SK-N-SH treated with all-trans-retinoic acid at 6 μM for 48 hours (cell line): ENCODE results near the gene TUBB1.

Experiments
- ATAC-seq: fragments of 200-7000 bp; cut with Tn5 transposase; 3 replicates; pipeline ENCODE4 v1.9.1; 2020; ENCODE audit warnings: mild to moderate bottlenecking, moderate library complexity
- BACH2 ChIP-seq: fragments of 250-450 bp; sonication (Bioruptor Pico); IDR thresholded peaks from 2 replicates; pipeline ENCODE4 v1.9.0; 2021; ENCODE audit warnings: mild to moderate bottlenecking, borderline replicate concordance
- CREB5 ChIP-seq: fragments of 250-450 bp; sonication (Bioruptor Pico); IDR thresholded peaks from 2 replicates; pipeline ENCODE4 v1.5.1; 2020; ENCODE audit warnings: low read depth, mild to moderate bottlenecking, moderate library complexity
- CSDC2 ChIP-seq: fragments of 250-450 bp; sonication (Bioruptor Pico); IDR thresholded peaks from 2 replicates; pipeline ENCODE4 v1.5.0; 2020; ENCODE audit warnings: mild to moderate bottlenecking, moderate library complexity
- CSRNP3 ChIP-seq: fragments of 250-450 bp; sonication (Bioruptor Pico); IDR thresholded peaks from 2 replicates; pipeline ENCODE4 v1.5.1; 2021; ENCODE audit warnings: mild to moderate bottlenecking, moderate library complexity
- ESRRG ChIP-seq: fragments of 250-450 bp; sonication (Bioruptor Pico); IDR thresholded peaks from 2 replicates; pipeline ENCODE4 v1.6.1; 2021; ENCODE audit warnings: mild to moderate bottlenecking
- GLIS3 ChIP-seq: fragments of 250-450 bp; sonication (Bioruptor Pico); IDR thresholded peaks from 2 replicates; pipeline ENCODE4 v1.5.0; 2020; ENCODE audit warnings: mild to moderate bottlenecking, moderate library complexity
- ISL1 ChIP-seq: fragments of 250-450 bp; sonication (Bioruptor Pico); IDR thresholded peaks from 2 replicates; pipeline ENCODE4 v2.1.2; 2022; ENCODE audit warnings: mild to moderate bottlenecking, moderate library complexity
- OSR1 ChIP-seq: fragments of 250-450 bp; sonication (Bioruptor Pico); IDR thresholded peaks from 2 replicates; pipeline ENCODE4 v1.8.0; 2022; ENCODE audit warnings: moderate library complexity, mild to moderate bottlenecking, inconsistent platforms
- PATZ1 ChIP-seq: fragments of 250-450 bp; sonication (Bioruptor Pico); IDR thresholded peaks from 2 replicates; pipeline ENCODE4 v1.8.0; 2020; ENCODE audit warnings: mild to moderate bottlenecking, moderate library complexity, borderline replicate concordance
- POU6F1 ChIP-seq: fragments of 250-450 bp; sonication (Bioruptor Pico); IDR thresholded peaks from 2 replicates; pipeline ENCODE4 v1.8.0; 2021; ENCODE audit warnings: low read depth, mild to moderate bottlenecking, moderate library complexity, borderline replicate concordance
- PPARA ChIP-seq: fragments of 250-450 bp; sonication (Bioruptor Pico); IDR thresholded peaks from 2 replicates; pipeline ENCODE4 v1.5.0; 2020; ENCODE audit warnings: mild to moderate bottlenecking, borderline replicate concordance
- RARB ChIP-seq: fragments of 250-450 bp; sonication (Bioruptor Pico); IDR thresholded peaks from 2 replicates; pipeline ENCODE4 v1.8.0; 2021; ENCODE audit warnings: mild to moderate bottlenecking, moderate library complexity
- SNAI2 ChIP-seq: fragments of 250-450 bp; sonication (Bioruptor Pico); IDR thresholded peaks from 2 replicates; pipeline ENCODE4 v1.5.0; 2020; ENCODE audit warnings: mild to moderate bottlenecking, moderate library complexity
- TCF4 ChIP-seq: fragments of 250-450 bp; sonication (Bioruptor Pico); IDR thresholded peaks from 2 replicates; pipeline ENCODE4 v1.8.0; 2021; ENCODE audit warnings: mild to moderate bottlenecking, moderate library complexity, borderline replicate concordance
- TSHZ2 ChIP-seq: fragments of 250-450 bp; sonication (Bioruptor Pico); IDR thresholded peaks from 2 replicates; pipeline ENCODE4 v1.5.0; 2020; ENCODE audit warnings: mild to moderate bottlenecking, moderate library complexity
- ZC3H10 ChIP-seq: fragments of 250-450 bp; sonication (Bioruptor Pico); IDR thresholded peaks from 2 replicates; pipeline ENCODE4 v1.5.1; 2021; ENCODE audit warnings: mild to moderate bottlenecking, moderate library complexity
- ZFP3 ChIP-seq: fragments of 250-450 bp; sonication (Bioruptor Pico); IDR thresholded peaks from 2 replicates; pipeline ENCODE4 v1.5.0; 2020; ENCODE audit warnings: mild to moderate bottlenecking, moderate library complexity
- ZFP30 ChIP-seq: fragments of 450-650 bp; formaldehyde crosslinking; IDR thresholded peaks from 2 replicates; pipeline ENCODE4 v1.5.0; 2022; ENCODE audit warnings: mild to moderate bottlenecking, moderate library complexity
- ZNF565 ChIP-seq: fragments of 450-650 bp; formaldehyde crosslinking; conservative IDR thresholded peaks from 2 replicates; pipeline ENCODE4 v1.5.0; 2020; ENCODE audit warnings: low read depth, mild to moderate bottlenecking, moderate library complexity
- ZNF70 ChIP-seq: fragments of 450-650 bp; formaldehyde crosslinking; IDR thresholded peaks from 2 replicates; pipeline ENCODE4 v1.5.0; 2020; ENCODE audit warnings: mild to moderate bottlenecking, moderate library complexity
- ZNF8 ChIP-seq: fragments of 450-650 bp; formaldehyde crosslinking; IDR thresholded peaks from 2 replicates; pipeline ENCODE4 v1.5.0; 2020; ENCODE audit warnings: mild to moderate bottlenecking, moderate library complexity

Gene TUBB1

GRCh38 chr20:59032023-59032712 is 12.9 kb downstream of the TUBB1 start, which contains the start of gene ATP5F1E:
Gene ATP5F1E, minus strand, starts transcription at chr20:59032335. Its CDS starts 84 bp downstream, at chr20:59032251.
- ATAC-seq = peak; percentile 99
- TF ChIP-seq ZFP3 (CRISPR knock-in tag) (peak; percentile 79), ZNF565 (CRISPR knock-in tag) (peak; percentile 66; the same call in 1 of the 2 replicates), PATZ1 (no peak), SNAI2 (CRISPR knock-in tag) (peak; percentile 85; the same call in 1 of the 2 replicates), CSDC2 (CRISPR knock-in tag) (peak; percentile 94), GLIS3 (CRISPR knock-in tag) (0 out of 2 replicates have a peak, but pooled peaks have one; percentile 59), ESRRG (0 out of 2 replicates have a peak, but pooled peaks have one; percentile 38), OSR1 (no peak)

- peak; percentile 68 for ATAC-seq
- TF ChIP-seq ISL1 (CRISPR knock-in tag) (no peak), PPARA (CRISPR knock-in tag) (no peak), CREB5 (no peak), CSRNP3 (no peak)
Observed at GRCh38 chr20:59032713-59033059, 13.5 kb downstream of the TUBB1 start.

- TF ChIP-seq CSDC2 (CRISPR knock-in tag) = no peak
- no peak for TF ChIP-seq ZNF70 (CRISPR knock-in tag)
- TF ChIP-seq PPARA (CRISPR knock-in tag) = no peak
- no peak for TF ChIP-seq CREB5
- no peak for TF ChIP-seq OSR1
- no peak for TF ChIP-seq BACH2 (CRISPR knock-in tag)
- TF ChIP-seq POU6F1 (CRISPR knock-in tag) = no peak
- no peak for TF ChIP-seq TSHZ2
- TF ChIP-seq ZNF8 (CRISPR knock-in tag) = no peak
- no peak for TF ChIP-seq TCF4 (CRISPR knock-in tag)
- TF ChIP-seq ZFP30 (CRISPR knock-in tag) = no peak
- no peak for TF ChIP-seq PATZ1
- no peak for TF ChIP-seq ZC3H10
- TF ChIP-seq RARB (CRISPR knock-in tag) = no peak
- TF ChIP-seq, all 23 proteins: peak for 0
- no peak for ATAC-seq
Observed at GRCh38 chr20:59033093-59033492, 13.9 kb downstream of the TUBB1 start.
